T1000 (cell line): ENCODE measurements around the gene WWOX.

Experiments
- DNase-seq: peaks from one replicate; lab custom pipeline; 2025; ENCODE audit warnings: mixed read lengths; lab: John Stamatoyannopoulos, UW

Gene WWOX

DNA sequence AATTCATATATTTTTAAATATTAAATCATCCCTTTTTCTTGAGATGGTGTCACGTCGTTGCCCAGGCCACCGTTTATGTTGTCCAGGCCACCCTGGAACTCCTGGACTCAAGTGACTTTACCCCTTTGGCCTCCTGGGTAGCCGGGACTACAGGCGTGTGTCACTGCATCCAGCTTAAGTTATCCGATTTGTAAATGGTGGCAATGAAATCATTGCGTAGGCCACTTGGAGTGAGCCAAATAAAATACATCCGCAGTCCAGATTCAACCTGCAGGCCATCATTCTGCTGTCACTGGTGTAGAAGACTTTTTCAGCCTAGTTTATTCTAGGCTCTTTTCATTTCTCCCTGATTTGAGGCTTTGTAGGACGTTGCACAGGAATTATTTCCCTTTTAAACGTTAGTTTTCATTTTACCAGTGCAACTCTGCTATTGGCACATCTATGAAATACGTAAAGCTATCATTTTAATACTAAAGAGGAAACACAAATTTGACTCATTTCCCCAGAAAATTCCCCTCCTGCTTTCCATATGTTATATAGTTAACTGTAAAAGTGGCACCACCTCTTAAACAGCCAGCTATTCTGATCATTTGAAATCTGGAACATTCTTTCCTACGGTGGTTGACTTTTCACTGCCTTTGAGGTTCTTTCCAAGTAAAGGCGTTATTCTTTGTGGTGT lies 1051.3 kb downstream of the WWOX start:
- DNase-seq = no peak

DNA sequence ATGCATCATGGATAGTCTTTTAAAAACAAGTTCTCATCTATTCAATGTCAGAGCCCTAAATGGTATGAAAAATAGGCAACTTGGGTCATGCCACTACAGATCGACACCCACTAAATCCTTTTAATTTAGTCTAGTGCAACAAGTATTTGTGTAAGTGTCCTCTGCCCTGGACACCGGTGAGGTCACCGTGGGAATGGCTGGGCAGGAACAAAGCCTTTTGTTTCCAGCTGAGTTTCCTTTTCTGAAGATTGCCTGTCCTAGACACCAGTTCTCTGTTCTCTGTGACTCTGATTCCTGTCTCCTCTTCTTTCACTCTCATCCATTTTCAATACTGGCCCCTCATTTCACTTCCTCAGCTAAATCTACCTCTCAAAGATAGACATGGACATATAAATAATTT lies 1054.6 kb downstream of the WWOX start:
- no peak for DNase-seq

GRCh38 chr16:79155471-79155870 lies 1056.0 kb downstream of the WWOX start:
- DNase-seq = no peak

- no peak for DNase-seq
Measured at GRCh38 chr16:79155904-79156303, 1056.5 kb downstream of the WWOX start.

DNA sequence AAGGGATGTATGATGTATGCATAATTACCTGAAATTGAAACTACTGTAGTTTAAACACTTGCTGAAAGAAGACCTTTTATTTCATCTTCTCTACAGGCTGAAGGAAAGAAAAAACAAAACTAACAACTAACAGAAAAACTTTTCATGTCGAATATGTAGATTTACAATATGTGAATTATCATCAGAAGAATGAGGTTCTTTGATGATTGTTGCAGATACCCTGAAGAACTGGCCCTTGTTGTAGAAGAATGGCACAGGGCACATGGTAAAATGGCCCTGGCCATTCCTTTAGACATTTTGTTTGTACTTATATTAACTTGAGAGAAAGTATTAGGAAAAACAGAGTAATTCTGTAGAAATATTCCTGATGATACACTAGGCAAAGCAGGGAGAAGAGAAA lies 1057.3 kb downstream of the WWOX start:
- DNase-seq = no peak

GRCh38 chr16:79158337-79158736 lies 1058.9 kb downstream of the WWOX start:
- DNase-seq = no peak

DNA sequence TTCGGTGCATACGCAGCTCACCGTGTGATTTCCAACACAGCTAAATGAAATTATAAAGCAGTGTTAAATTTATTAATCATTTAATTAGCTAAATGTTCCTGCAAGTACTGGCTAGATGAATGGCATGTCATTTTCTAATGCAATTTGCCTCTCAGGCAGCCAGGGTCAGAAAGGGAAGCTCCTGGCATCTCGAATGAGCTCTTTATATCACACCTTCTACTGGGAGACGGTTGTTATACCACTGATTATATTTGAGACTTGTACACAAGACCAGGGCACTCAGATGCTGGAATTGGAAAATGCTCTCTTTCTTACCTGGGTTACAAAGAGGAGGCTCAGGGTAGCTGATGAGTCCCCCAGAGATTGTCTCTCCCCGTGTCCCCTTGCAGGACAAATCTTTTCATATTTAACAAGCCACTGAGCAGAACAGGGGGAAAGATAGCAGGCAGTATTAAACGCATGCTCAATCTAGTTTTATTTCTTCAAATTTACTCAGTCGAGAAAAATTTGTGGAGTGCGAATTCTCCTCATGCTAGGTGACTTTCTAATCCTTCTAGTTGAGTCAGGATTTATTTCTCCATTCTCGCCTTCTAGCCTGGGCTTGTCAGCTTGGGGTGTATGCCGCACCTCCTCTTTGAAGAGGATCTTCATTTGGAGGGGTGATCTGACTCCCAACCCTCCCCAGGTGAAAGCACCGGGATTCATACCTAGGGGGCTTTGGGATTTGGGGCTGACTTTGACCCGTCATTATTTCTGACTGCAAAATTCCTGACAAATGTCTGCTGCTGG lies 1060.0 kb downstream of the WWOX start:
- DNase-seq = no peak

GRCh38 chr16:79162977-79163376 lies 1063.5 kb downstream of the WWOX start:
- no peak for DNase-seq

- no peak for DNase-seq
Measured at GRCh38 chr16:79163691-79164387, 1064.4 kb downstream of the WWOX start.

DNA sequence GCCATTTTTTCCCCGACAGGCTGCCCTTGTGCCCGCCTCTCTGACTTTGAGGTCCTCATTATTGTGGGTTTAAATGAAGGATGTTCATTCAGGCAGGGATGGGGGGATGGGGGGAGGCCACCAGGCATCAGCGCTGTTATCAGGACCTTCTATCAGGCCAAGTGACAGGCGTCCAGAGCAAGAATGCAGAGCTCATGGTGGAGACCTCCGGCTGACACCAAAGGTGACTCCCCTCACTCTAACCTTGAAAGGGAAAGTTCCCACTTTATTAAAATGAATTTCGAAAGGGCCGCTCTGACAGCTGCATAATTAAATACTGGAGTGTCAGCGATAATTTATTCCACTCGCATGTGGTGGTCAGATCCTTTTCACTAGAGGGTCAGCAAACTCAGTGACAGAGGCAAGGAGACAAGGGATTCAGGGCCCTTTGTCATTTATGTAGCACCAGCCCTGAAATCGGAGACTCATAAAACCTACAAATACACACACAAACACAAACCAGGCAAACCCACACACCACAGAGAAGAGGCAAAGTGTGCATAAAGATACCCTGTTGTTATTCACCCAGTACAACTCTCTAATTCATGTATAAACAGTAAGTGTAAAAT lies 1065.0 kb downstream of the WWOX start:
- DNase-seq = no peak

- DNase-seq = no peak
Measured at GRCh38 chr16:79165079-79165478, 1065.6 kb downstream of the WWOX start.

- DNase-seq = no peak
Measured at GRCh38 chr16:79165506-79165905, 1066.1 kb downstream of the WWOX start.

DNA sequence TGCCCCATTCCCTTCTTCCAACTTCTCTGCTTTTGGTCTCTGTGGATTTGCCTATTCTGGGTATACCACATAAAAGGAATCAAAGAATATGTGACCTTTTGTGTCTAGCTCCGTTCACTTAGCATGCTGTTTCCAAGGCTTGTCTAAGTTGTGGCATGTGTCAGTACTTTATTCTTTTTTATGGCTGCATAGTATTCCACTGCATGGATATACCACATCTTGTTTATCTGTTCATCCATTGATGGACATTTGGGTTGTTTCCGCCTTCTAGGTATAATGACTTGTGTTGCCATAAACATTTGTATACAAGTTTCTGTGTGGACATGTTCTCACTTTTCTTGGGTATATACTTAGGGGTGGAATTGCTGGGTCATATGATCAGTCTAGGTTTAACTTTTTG lies 1068.4 kb downstream of the WWOX start:
- no peak for DNase-seq

DNA sequence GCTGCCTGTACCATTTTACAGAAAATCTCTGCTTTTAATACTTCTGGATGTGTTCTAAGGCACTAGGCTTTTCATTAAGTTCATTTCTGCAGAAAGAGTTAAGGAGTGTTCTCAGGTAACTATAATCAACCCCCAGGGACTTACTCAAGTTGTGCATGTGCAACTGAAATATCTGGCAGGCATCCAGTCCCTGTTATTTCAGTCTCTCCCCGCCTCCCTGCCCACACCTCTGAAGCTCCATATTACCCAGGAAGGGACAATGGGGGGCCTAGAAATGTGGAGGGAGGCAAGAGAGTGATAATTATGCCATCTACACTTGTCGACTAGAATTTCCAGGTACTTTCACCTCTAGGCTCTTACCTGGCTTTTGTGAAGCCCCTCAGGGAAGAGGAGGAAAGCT lies 1068.9 kb downstream of the WWOX start:
- DNase-seq = no peak

DNA sequence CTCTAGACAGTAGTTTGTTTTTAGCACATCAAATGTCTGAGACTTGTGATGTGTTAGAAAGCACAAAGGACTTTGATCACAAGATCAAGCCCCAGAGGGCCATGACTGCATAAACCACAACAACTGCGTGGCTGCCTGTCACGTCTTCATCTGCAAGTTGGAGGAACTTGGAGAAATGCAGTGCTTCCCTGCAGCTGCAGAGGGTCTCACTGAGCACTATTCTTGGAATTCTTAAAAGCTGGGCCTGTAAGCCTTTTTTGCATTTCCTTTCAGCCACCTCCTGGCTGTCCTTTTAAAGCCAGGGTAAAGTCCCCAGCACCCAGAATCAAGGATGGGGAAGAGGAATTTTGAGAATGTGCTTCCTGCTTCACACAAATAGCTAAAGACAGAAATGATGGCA lies 1069.8 kb downstream of the WWOX start:
- DNase-seq = no peak

DNA sequence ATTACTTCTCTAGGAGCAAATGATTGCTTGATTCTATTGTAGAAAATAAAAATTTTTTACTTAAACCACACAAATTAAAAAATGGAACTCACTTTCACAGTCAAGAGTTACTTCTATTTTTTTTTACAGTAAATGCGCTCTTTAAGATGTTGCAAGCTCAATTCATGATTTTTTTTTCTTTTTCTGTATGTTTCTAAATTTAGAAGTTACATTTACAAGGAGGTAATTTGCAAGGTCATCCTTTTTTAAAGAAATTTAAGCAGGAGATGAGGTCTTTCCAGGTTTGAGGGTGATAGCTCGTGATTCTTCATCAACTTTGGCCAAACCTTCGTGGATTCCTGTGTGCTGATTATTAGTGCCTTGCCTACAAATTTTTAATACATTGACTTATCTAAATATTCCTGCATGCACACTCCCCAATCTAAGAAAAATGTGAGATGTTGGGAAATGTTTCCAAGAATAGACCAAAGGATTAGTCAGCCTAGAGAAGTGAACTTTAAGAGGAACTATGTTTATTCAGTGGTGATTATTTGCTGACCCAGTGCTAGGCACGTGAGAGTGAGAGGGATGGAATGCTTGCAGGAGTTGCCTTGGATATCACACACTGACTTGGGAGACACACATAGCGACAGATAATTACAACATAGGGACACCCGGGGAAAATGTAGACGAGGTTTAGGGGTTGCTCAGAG lies 1071.2 kb downstream of the WWOX start:
- no peak for DNase-seq

DNA sequence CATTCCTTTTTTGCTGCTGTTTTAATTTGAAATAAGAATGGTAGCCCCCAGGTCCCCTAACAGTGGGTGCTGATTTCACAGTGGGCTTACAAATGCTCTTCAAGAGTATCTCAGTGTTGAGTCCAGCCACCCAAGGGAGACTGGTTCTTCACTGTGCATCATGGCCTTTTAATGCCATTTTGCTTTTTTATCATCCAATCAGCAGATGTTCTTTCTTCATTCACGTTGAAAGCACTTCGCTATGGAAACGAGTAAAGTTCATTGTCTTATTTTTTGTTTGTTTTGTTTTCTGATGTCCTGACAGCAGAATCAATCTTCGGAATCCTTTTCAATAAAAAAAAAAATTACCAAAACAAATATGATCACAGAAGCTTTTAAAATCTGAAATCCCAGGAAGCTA lies 1072.0 kb downstream of the WWOX start:
- no peak for DNase-seq

GRCh38 chr16:79171931-79172705 lies 1072.7 kb downstream of the WWOX start:
- no peak for DNase-seq

DNA sequence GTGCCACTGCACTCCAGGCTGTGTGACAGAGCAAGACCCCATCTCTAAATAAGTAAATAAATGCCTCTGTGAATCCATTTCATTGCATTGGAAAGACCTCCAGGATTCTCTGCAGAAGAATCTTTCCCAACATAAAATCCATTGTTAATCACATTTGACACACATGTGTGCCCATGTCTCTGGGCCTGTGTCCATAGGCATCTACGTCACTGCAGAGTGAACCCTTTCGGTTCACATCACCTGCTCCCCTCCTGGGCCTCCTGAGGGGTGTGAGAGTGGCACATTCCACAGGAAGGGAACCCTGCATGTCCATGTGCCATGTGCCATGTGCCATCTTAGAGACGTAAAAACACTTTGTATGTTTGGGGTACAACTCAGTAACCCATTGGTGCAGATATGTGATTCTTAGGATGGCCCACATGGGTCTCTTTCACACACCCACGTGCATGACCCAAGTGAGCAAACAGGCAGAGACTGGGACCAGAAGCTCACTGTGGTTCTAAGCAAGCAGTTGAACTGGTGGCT lies 1073.6 kb downstream of the WWOX start:
- no peak for DNase-seq

DNA sequence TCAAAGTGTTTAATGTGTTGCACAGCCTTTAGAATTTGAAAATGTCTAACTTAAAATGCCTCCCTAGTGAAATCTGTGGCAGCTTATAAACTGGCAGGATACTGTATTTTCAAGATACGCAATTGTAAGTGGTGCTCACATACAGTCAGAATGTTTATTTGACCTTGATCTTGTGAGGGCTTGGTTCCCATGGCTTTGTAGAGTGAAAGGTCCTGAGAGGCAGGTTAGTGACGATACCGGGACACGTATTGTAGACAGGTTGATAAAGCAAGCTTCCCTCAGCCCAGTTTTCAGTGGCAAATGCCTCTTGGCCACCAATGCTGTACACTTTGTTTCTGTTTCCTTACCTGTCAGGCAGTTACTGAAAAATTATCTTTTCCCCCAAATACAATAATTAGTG lies 1074.5 kb downstream of the WWOX start:
- DNase-seq = no peak
